Gastrocnemius medialis (tissue), 4 donors: ENCODE data around the gene SURF2. TPM values are rescaled to one million over a fixed set of nuclear protein-coding genes. Genes with fewer than 3 reads are reported as not detected.
A peak's percentile ranks its signal among the peaks of the same experiment; 100 is the strongest.

Experiments
- ATAC-seq, 2 donors: fragments of 150-250 bp; one replicate each; pipeline ENCODE4 v1.9.1; 2016
- DNase-seq, 2 donors: peaks; one replicate each; pipeline ENCODE4 v3.0.0-alpha.2; 2019
- H3K27ac ChIP-seq, 4 donors: fragments of 200-600 bp; sonication (generic); 1 replicate in 1 of 4; 2 replicates in 3 of 4; pipeline ENCODE4 v1.5.1; 2016 to 2018; ENCODE audit warnings: mild to moderate bottlenecking in 2 of 4, moderate library complexity in 1 of 4
- H3K27me3 ChIP-seq, 3 donors: fragments of 200-600 bp; sonication (generic) in 2 of 3; 1 replicate in 1 of 3; 2 replicates in 2 of 3; pipeline versions ENCODE4 v1.5.1 to v1.6.0; 2016 to 2019; ENCODE audit warnings: mild to moderate bottlenecking in 1 of 3, moderate library complexity in 1 of 3
- H3K36me3 ChIP-seq, 2 donors: fragments of 200-600 bp; sonication (generic) in 1 of 2; one replicate each; pipeline ENCODE4 v1.5.1; 2017 to 2018
- H3K4me1 ChIP-seq, 2 donors: fragments of 200-600 bp; sonication (generic) in 1 of 2; one replicate each; pipeline ENCODE4 v1.5.1; 2016 to 2017; ENCODE audit warnings: mild to moderate bottlenecking in 2 of 2
- H3K4me3 ChIP-seq, 4 donors: fragments of 200-600 bp; sonication (generic) in 3 of 4; 1 replicate in 1 of 4; 2 replicates in 3 of 4; pipeline ENCODE4 v1.5.1; 2016 to 2019; ENCODE audit warnings: mild to moderate bottlenecking in 2 of 4
- H3K9me3 ChIP-seq, 3 donors: fragments of 200-600 bp; sonication (generic) in 2 of 3; 1 replicate in 1 of 3; 2 replicates in 2 of 3; pipeline ENCODE4 v1.5.1; 2016 to 2019
- POLR2A ChIP-seq, 2 donors: fragments of 450-650 bp; IDR thresholded peaks; one replicate each; pipeline ENCODE4 v1.6.1; 2017; ENCODE audit warnings: antibody characterized with exemption in 2 of 2, mild to moderate bottlenecking in 2 of 2, moderate library complexity in 2 of 2
- in situ Hi-C, 4 donors: fragments of 200-750 bp; cut with MboI; loops; one replicate each; pipeline versions ENCODE4 v1.15.0 to v1.8.0; 2017; ENCODE audit warnings: low sequenced_read_pairs in 4 of 4
- intact Hi-C: fragments of 100-400 bp; cut with DNase I; formaldehyde crosslinking; loops from one replicate; pipeline ENCODE4 v1.15.1; 2023; ENCODE audit warnings: low total_unique reads
- total RNA-seq, 4 donors: library from RNA; depleted of rRNA; stranded (reverse); fragments of >200 nt; gene quantifications; one replicate each; pipeline versions ENCODE4 v1.1.0 to v1.2.3, GENCODE V29; 2016
- TF ChIP-seq, protein P1 (sequence below), 5 experiments: fragments of 450-650 bp in 3 of 5; fragments of 200-600 bp in 2 of 5; sonication (generic) in 2 of 5; IDR thresholded peaks in 4 of 5; conservative IDR thresholded peaks in 1 of 5; 1 replicate in 4 of 5; 2 replicates in 1 of 5; pipeline ENCODE4 v1.5.1; 2016 to 2019; ENCODE audit warnings: antibody characterized with exemption in 5 of 5, mild to moderate bottlenecking in 3 of 5, moderate library complexity in 3 of 5

The SURF2 gene
- total RNA-seq, 4 donors from 2014 or later = 14.3 to 26.4 (median 24.8) TPM

DNA sequence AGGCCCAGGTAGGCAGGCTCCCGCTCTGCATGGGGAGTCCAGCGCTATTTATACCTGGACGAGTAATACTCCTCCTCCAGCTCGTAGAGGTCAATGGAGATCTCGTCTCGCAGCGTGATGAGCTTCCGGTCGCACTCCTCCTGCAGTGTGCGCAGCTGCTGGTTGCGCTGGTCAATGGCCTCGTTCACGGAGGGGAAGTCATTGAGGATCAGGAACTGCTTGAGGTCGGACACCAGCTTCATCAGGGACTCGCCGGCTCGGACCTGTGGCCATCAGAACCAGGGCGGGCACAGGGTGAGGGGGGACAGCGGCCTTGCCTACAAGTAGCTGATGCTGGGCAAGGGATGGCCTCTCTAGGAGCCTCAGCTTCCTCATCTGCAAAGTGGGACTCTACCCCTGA, 12.3 kb upstream of the SURF2 start:
- TF ChIP-seq, protein P1, sequence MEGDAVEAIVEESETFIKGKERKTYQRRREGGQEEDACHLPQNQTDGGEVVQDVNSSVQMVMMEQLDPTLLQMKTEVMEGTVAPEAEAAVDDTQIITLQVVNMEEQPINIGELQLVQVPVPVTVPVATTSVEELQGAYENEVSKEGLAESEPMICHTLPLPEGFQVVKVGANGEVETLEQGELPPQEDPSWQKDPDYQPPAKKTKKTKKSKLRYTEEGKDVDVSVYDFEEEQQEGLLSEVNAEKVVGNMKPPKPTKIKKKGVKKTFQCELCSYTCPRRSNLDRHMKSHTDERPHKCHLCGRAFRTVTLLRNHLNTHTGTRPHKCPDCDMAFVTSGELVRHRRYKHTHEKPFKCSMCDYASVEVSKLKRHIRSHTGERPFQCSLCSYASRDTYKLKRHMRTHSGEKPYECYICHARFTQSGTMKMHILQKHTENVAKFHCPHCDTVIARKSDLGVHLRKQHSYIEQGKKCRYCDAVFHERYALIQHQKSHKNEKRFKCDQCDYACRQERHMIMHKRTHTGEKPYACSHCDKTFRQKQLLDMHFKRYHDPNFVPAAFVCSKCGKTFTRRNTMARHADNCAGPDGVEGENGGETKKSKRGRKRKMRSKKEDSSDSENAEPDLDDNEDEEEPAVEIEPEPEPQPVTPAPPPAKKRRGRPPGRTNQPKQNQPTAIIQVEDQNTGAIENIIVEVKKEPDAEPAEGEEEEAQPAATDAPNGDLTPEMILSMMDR (IDR thresholded peaks at IDR 0.05 in 4 of 5, conservative IDR thresholded peaks at IDR 0.05 in 1 of 5) = no peak
- TF ChIP-seq POLR2A (IDR thresholded peaks at IDR 0.05) = no peak
- peaks cover 0 to 60% of the 10 kb centered on the region in 2 donors for H3K36me3 ChIP-seq
- H3K27ac ChIP-seq = no peak overlapping the region
- no peaks in the 10 kb centered on the region for H3K27me3 ChIP-seq
- ATAC-seq = no peak
- H3K4me1 ChIP-seq = peaks cover 20 to 23% of the 10 kb centered on the region in 2 donors
- in situ Hi-C loops (no loop called here), intact Hi-C loops (loop anchor here (10.0 kb wide), 1 partner anchor 141 kb away; no protein-coding TSS in a partner anchor)
- no peaks in the 10 kb centered on the region for H3K9me3 ChIP-seq
- DNase-seq = no peak
- H3K4me3 ChIP-seq = no peak overlapping the region

DNA sequence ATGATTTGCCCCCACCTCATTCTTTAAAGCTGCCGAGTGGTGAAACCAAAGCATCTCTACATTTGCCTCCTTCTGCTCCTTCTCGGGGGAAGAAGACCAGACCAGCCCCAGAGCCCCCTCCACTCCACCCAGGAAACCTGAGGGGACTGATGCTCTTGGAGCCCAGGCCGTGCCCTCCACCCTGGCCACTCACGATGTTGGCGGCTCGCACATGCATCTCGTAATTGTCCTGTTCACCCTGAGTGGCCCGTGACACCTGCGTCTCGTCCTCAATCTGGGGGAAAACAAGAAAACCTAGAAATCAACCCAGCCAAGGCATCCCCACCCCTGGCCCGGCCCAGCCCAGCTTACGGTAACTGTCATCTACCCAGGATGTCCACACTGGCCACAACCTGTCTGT, 11.4 kb upstream of the SURF2 start:
- no peak for DNase-seq
- Histone ChIP-seq H3K4me1 (peaks cover 22 to 26% of the 10 kb centered on the region in 2 donors), H3K27me3 (no peaks in the 10 kb centered on the region), H3K9me3 (no peaks in the 10 kb centered on the region), H3K27ac (no peak overlapping the region), H3K36me3 (peaks cover 0 to 65% of the 10 kb centered on the region in 2 donors), H3K4me3 (no peak overlapping the region)
- intact Hi-C loops (loop anchor here (5.0 to 10.0 kb wide), 2 partner anchors 140 to 313 kb away; partner anchors contain the start of gene GTF3C5), in situ Hi-C loops (no loop called here)
- TF ChIP-seq, protein P1 (IDR thresholded peaks at IDR 0.05 in 4 of 5, conservative IDR thresholded peaks at IDR 0.05 in 1 of 5) = no peak
- TF ChIP-seq POLR2A (IDR thresholded peaks at IDR 0.05) = no peak
- no peak for ATAC-seq

DNA sequence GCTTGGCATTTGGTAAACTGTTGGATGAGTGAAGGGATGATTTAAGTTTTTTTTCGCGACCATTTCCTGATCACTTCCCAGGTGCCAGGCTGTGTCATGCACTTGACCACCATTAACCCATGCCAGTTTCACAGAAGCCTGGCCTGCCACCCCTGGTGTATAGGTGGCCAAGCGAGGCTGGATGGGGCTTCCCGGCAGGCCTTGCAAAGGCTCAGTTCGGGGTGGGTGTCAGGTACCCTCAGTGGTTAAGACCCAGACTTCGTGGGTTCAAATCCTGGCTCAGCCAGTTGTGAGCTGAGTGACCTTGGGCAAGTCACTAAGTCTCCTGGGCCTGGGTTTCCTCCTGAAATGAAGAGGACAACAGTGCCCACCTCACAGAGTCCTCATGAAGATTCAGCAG, 10.8 kb upstream of the SURF2 start:
- in situ Hi-C loops = no loop called here
- H3K27ac ChIP-seq = no peak overlapping the region
- intact Hi-C loops = loop anchor here (5.0 to 10.0 kb wide), 2 partner anchors 139 to 313 kb away; partner anchors contain the start of gene GTF3C5

DNA sequence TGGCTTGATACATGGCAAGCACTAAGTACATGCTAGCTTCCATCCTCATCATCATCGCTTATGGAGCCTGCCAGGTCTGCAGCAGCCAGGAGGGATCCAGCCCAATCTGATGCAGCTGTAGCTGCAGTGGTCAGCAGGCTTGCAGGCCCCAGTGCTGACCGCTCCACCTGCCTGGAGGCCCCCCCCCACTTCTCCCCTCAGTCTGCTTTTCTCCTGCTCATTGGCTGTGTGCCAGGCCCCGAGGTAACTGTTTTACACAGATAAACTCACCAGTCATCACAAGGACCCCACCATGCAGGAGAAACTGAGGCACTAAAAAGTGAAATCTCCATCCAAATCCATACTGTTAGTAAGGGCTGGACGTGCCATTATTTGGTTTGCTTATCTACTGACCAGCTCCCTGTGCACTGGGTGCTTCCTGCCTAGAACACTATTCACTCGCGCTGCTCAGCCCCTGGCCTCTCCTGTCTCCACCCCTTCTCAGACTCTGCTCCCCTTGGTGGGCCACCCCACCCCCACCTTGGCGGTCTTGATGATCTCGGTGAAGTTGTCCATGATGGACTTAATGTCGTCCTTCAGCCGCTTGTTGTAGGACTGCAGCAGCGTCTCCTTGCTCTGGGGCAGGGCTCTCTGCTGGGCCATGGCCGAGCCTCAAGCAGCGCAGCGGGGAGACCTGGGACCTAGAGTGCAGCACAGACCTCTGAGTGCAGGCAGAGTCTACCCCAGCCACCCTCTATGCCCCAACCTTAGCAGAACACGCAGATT, 10.1 kb upstream of the SURF2 start:
- Histone ChIP-seq H3K4me3 (peak overlapping the region; percentile 91 to 99 (median 97)), H3K27ac (peak overlapping the region; percentile 88 to 97 (median 90)), H3K36me3 (peaks cover 0 to 65% of the 10 kb centered on the region in 2 donors), H3K27me3 (no peaks in the 10 kb centered on the region), H3K4me1 (peaks cover 22 to 26% of the 10 kb centered on the region in 2 donors), H3K9me3 (no peaks in the 10 kb centered on the region)
- no peak for ATAC-seq
- DNase-seq = no peak
- no peak for TF ChIP-seq POLR2A (IDR thresholded peaks at IDR 0.05)
- TF ChIP-seq, protein P1 (IDR thresholded peaks at IDR 0.05 in 4 of 5, conservative IDR thresholded peaks at IDR 0.05 in 1 of 5) = no peak
- in situ Hi-C loops (no loop called here), intact Hi-C loops (loop anchor here (5.0 to 10.0 kb wide), 2 partner anchors 139 to 314 kb away; partner anchors contain the start of gene GTF3C5)

More for the DNA sequence above, 10.8 kb upstream of the SURF2 start:
- ATAC-seq = no peak
- Histone ChIP-seq H3K9me3 (no peaks in the 10 kb centered on the region), H3K4me3 (no peak overlapping the region), H3K27me3 (no peaks in the 10 kb centered on the region), H3K4me1 (peaks cover 22 to 26% of the 10 kb centered on the region in 2 donors), H3K36me3 (peaks cover 0 to 65% of the 10 kb centered on the region in 2 donors)
- DNase-seq = no peak
- TF ChIP-seq, protein P1 (IDR thresholded peaks at IDR 0.05 in 4 of 5, conservative IDR thresholded peaks at IDR 0.05 in 1 of 5) = no peak
- no peak for TF ChIP-seq POLR2A (IDR thresholded peaks at IDR 0.05)
